Smooth muscle cell (in vitro differentiated cells): ENCODE data around the gene LCNL1. TPM values are rescaled to one million over a fixed set of nuclear protein-coding genes. Genes with fewer than 3 reads are reported as not detected.

ENCODE experiments used
- DNase-seq: peaks from one replicate; lab custom pipeline; 2025; ENCODE audit not compliant: unreplicated experiment; lab: John Stamatoyannopoulos, UW
- H2AFZ ChIP-seq: fragments of 200-600 bp; sonication (generic); 2 replicates; pipeline ENCODE4 v1.6.0; 2016; ENCODE audit warnings: antibody characterized with exemption, low read depth, mild to moderate bottlenecking
- H3F3A ChIP-seq: fragments of 200-600 bp; sonication (generic); 2 replicates; pipeline ENCODE4 v1.6.0; 2017; ENCODE audit warnings: antibody characterized with exemption, low read depth
- H3K27ac ChIP-seq: fragments of 200-600 bp; sonication (generic); 2 replicates; pipeline ENCODE4 v1.5.1; 2016; ENCODE audit warnings: low read depth, mild to moderate bottlenecking
- H3K27me3 ChIP-seq: fragments of 200-600 bp; sonication (generic); 2 replicates; pipeline ENCODE4 v1.6.1; 2016; ENCODE audit warnings: low read depth, mild to moderate bottlenecking
- H3K36me3 ChIP-seq: fragments of 200-600 bp; sonication (generic); 2 replicates; pipeline ENCODE4 v1.5.1; 2016; ENCODE audit warnings: low read depth
- H3K4me1 ChIP-seq: fragments of 200-600 bp; sonication (generic); 2 replicates; pipeline ENCODE4 v1.5.1; 2016; ENCODE audit warnings: low read depth
- H3K4me2 ChIP-seq: fragments of 200-600 bp; sonication (generic); 2 replicates; pipeline ENCODE4 v1.6.0; 2016; ENCODE audit warnings: mild to moderate bottlenecking
- H3K4me3 ChIP-seq: fragments of 200-600 bp; sonication (generic); 2 replicates; pipeline ENCODE4 v1.5.1; 2016; ENCODE audit warnings: mild to moderate bottlenecking
- H3K79me2 ChIP-seq: fragments of 200-600 bp; sonication (generic); 2 replicates; pipeline ENCODE4 v1.6.0; 2016; ENCODE audit warnings: low read depth, mild to moderate bottlenecking
- H3K9ac ChIP-seq: fragments of 200-600 bp; sonication (generic); 2 replicates; pipeline ENCODE4 v1.6.0; 2016; ENCODE audit warnings: low read depth
- H3K9me3 ChIP-seq: fragments of 200-600 bp; sonication (generic); replicated peaks from 2 replicates; pipeline ENCODE4 v1.5.1; 2016; ENCODE audit warnings: low read depth
- H4K20me1 ChIP-seq: fragments of 200-600 bp; sonication (generic); 2 replicates; pipeline ENCODE4 v1.6.0; 2016; ENCODE audit warnings: low read depth
- WGBS: methylation state at CpG from one replicate; pipeline ENCODE4 v1.1.7; 2016; ENCODE audit warnings: low lambda C conversion rate; 5-methylcytosine and 5-hydroxymethylcytosine counted together
- polyA plus RNA-seq: library from polyadenylated mRNA; unstranded; fragments of >200 nt; fragmentation: Nextera tagmentation; extraction: Ambion mirVana; gene quantifications from 2 replicates; pipeline ENCODE4 v1.2.1, GENCODE V29; 2016
- total RNA-seq: library from RNA; depleted of rRNA; stranded (reverse); fragments of >200 nt; gene quantifications from 2 replicates; pipeline ENCODE4 v1.2.3, GENCODE V29; 2014
- TF ChIP-seq, protein P1 (sequence below): fragments of 200-600 bp; sonication (generic); IDR thresholded peaks from 2 replicates; pipeline ENCODE4 v1.5.1; 2017; ENCODE audit warnings: borderline replicate concordance, mild to moderate bottlenecking, antibody characterized with exemption; ENCODE audit not compliant: insufficient read depth, poor library complexity, severe bottlenecking

LCNL1 gene
- total and polyA plus RNA-seq, 2 experiments from 2014 or later: 0.89 to 1.1 TPM

DNA sequence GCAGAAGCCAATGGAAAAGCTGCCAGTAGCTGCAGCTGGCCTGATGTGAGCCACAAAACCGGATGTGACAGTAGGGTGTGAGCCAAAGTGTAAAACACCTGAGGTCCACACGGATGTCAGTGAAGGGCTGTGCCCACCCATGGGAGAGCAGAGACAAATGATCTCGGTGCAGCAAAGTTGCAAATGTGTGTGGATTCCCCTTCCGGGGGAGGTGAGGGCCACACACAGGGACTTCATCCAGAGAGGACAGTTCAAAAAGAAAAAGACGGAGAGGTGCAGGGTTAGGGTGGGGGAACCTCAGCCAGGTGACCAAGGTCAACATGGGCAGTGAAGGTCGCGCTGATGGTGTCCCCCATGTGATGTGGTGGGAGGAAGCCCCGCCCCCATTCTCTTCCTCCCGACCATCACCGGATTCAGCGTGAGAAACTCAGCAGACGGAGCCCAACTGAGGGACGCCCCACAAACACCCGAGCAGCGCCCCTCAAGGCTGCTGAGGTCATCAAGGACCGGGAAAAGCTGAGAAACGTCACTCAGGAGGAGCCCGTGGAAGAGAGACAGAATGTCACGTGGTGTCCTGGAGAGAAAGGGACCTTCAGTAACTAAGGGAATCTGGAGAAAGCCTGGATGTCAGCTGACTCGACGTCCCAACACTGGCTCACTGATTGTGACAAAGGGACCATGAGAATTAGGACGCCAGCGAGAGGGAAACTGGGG lies 16.9 kb upstream of the LCNL1 start:
- TF ChIP-seq, protein P1, sequence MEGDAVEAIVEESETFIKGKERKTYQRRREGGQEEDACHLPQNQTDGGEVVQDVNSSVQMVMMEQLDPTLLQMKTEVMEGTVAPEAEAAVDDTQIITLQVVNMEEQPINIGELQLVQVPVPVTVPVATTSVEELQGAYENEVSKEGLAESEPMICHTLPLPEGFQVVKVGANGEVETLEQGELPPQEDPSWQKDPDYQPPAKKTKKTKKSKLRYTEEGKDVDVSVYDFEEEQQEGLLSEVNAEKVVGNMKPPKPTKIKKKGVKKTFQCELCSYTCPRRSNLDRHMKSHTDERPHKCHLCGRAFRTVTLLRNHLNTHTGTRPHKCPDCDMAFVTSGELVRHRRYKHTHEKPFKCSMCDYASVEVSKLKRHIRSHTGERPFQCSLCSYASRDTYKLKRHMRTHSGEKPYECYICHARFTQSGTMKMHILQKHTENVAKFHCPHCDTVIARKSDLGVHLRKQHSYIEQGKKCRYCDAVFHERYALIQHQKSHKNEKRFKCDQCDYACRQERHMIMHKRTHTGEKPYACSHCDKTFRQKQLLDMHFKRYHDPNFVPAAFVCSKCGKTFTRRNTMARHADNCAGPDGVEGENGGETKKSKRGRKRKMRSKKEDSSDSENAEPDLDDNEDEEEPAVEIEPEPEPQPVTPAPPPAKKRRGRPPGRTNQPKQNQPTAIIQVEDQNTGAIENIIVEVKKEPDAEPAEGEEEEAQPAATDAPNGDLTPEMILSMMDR: no peak
- Histone ChIP-seq H3K4me3 (no peak overlapping the region), H3K36me3 (no peaks in the 10 kb centered on the region), H3K4me2 (no peak overlapping the region), H3K27ac (no peak overlapping the region), H2AFZ (no peak overlapping the region), H4K20me1 (no peaks in the 10 kb centered on the region), H3K79me2 (no peaks in the 10 kb centered on the region), H3K27me3 (no peaks in the 10 kb centered on the region), H3F3A (no peaks in the 10 kb centered on the region), H3K4me1 (no peaks in the 10 kb centered on the region), H3K9me3 (no peaks in the 10 kb centered on the region), H3K9ac (no peak overlapping the region)
- DNase-seq: no peak
- WGBS: 62% methylated on average over 23 of the region's 23 CpGs

DNA sequence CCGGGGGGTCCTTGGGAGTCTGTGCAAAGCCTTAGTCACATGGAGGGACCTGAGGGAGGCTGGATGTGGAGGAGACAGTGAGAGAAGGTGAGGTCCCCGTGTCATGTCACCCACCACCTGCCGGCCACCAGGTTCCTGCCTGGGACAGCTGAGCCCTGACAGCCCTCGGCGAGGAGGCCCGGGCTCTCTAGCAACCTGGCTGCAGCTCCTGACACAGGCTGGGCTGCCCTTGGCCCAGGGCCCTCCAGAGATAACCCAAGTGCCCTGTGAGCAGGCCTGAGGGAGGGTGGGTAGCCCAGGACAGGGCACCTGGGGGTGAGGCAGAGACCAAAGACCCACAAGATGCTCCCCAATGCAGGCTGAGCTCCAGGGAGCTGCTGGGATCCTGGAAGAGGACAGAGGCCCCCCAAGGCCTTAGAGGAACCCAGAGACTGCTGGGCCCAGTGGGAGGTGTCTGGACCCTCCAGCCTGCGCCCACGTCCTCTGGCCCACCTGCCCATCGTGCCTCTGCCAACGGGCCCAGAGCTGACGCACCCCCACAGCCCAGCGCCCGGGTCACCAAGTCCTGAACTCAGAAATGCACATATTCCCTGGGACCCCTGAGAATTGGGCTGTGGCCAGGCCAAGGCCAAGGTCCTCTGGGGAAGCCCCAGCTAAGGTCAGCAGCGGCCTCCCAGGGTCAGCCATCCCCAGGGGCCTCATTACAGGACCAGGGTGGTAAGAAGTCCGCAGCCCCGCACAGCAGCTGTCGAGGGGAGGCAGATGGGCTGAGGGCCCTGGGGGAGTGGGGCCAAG lies 14.3 kb upstream of the LCNL1 start:
- no peaks in the 10 kb centered on the region for H3K4me1 ChIP-seq
- H3K79me2 ChIP-seq: no peaks in the 10 kb centered on the region
- H3K9ac ChIP-seq: no peak overlapping the region
- H3K27me3 ChIP-seq: no peaks in the 10 kb centered on the region
- H3K27ac ChIP-seq: no peak overlapping the region
- TF ChIP-seq, protein P1: no peak
- H4K20me1 ChIP-seq: no peaks in the 10 kb centered on the region
- WGBS: 96% methylated on average over 17 of the region's 17 CpGs
- no peak for DNase-seq
- no peaks in the 10 kb centered on the region for H3K9me3 ChIP-seq
- H3F3A ChIP-seq: no peaks in the 10 kb centered on the region
- H3K36me3 ChIP-seq: no peaks in the 10 kb centered on the region
- H3K4me3 ChIP-seq: no peak overlapping the region
- H2AFZ ChIP-seq: no peak overlapping the region
- no peak overlapping the region for H3K4me2 ChIP-seq

DNA sequence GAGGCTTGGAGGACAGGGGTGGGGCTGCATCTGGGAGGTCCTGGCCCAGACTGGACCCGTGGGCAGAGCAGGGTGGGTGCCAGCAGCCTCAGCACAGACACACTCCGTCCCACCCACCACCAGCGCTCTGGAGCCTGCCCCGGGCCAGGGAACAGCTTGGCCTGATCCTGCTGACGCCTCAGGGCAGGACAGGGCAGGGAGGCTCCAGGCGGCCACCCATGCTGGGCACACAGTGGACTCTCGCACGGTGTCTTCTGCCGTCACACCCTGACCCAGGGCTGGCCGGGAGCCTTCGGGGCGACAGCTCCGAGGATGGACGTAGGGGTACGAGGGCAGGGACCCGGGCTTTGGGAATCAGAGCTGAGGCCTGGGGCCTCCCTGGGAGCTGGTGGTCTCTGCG lies 13.6 kb upstream of the LCNL1 start:
- no peak overlapping the region for H3K9ac ChIP-seq
- H3K79me2 ChIP-seq: no peaks in the 10 kb centered on the region
- H4K20me1 ChIP-seq: no peaks in the 10 kb centered on the region
- no peaks in the 10 kb centered on the region for H3K4me1 ChIP-seq
- H3K9me3 ChIP-seq: no peaks in the 10 kb centered on the region
- WGBS: 91% methylated on average over 16 of the region's 17 CpGs
- H3F3A ChIP-seq: no peaks in the 10 kb centered on the region
- no peaks in the 10 kb centered on the region for H3K27me3 ChIP-seq
- TF ChIP-seq, protein P1: no peak
- no peak overlapping the region for H2AFZ ChIP-seq
- H3K36me3 ChIP-seq: no peaks in the 10 kb centered on the region
- H3K27ac ChIP-seq: no peak overlapping the region
- H3K4me3 ChIP-seq: no peak overlapping the region
- no peak overlapping the region for H3K4me2 ChIP-seq
- no peak for DNase-seq

DNA sequence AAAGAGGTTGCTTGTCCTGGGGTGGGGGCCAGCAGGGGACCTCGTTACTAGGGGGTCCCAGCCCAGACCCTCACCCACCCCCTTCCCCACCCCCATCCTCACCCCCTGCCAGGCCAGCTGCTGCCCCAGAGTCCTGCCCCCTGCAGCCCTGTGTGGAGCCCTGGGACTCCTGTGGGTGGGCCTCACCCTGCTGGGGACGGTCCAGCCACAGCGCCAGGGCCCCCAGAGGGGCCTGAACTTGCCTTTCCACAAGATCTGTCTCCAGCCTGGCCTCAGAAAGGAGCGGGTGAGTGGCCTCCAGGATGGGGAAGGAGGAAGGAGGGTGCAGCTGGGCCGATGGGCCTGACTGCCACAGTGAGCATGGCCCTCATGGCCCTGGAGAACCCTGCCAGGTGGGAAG lies 13.0 kb upstream of the LCNL1 start:
- no peak for DNase-seq
- Histone ChIP-seq H3K4me3 (no peak overlapping the region), H2AFZ (no peak overlapping the region), H4K20me1 (no peaks in the 10 kb centered on the region), H3K27ac (no peak overlapping the region), H3F3A (no peaks in the 10 kb centered on the region), H3K79me2 (no peaks in the 10 kb centered on the region), H3K27me3 (no peaks in the 10 kb centered on the region), H3K4me1 (no peaks in the 10 kb centered on the region), H3K36me3 (no peaks in the 10 kb centered on the region), H3K9me3 (no peaks in the 10 kb centered on the region), H3K9ac (no peak overlapping the region), H3K4me2 (no peak overlapping the region)
- TF ChIP-seq, protein P1: no peak
- WGBS: 80% methylated on average over 4 of the region's 5 CpGs
